GM12878 (cell line): ENCODE measurements around the gene MRM3. TPM values are rescaled to one million over a fixed set of nuclear protein-coding genes. Genes with fewer than 3 reads are reported as not detected.

Experiments
- ATAC-seq: fragments of 200-7000 bp; cut with Tn5 transposase; 3 replicates; pipeline ENCODE4 v1.9.1; 2020; ENCODE audit warnings: mild to moderate bottlenecking, moderate library complexity
- BruUV-seq: library from RNA; stranded (reverse); fragments of 400-500 nt; replicated peaks from 2 replicates; lab custom pipeline; 2021; lab: Mats Ljungman, UMichigan
- CTCF ChIA-PET: fragments of 300-600 bp; sonication (Branson Sonifier 250); formaldehyde crosslinking; extraction: SDS; loops from one replicate; lab custom pipeline; 2021; ENCODE audit warnings: inconsistent platforms; lab: Yijun Ruan, JAX
- POLR2A ChIA-PET: fragments of 350-600 bp; formaldehyde crosslinking; extraction: SDS; loops from one replicate; lab custom pipeline; 2021; ENCODE audit warnings: inconsistent platforms; lab: Charles Lee
- RAD21 ChIA-PET: fragments of 300-600 bp; sonication (Branson Sonifier 250); formaldehyde crosslinking; loops from one replicate; lab custom pipeline; 2023; ENCODE audit warnings: antibody characterized with exemption; ENCODE audit not compliant: unreplicated experiment; lab: Charles Lee
- SMC1A ChIA-PET: fragments of 300-600 bp; sonication (Branson Sonifier 250); formaldehyde crosslinking; loops from one replicate; lab custom pipeline; 2023; ENCODE audit not compliant: unreplicated experiment, uncharacterized antibody; lab: Charles Lee
- DNase-seq: peaks from one replicate; pipeline ENCODE4 v3.0.0-alpha.2; 2011; ENCODE audit warnings: low read depth, low spot score
- FAIRE-seq: peaks from 3 replicates; lab custom pipeline; 2011; peaks lifted over from hg19 to GRCh38; lab: Jason Lieb, UNC
- H2AFZ ChIP-seq: 2 replicates; pipeline ENCODE4 v1.6.0; 2011; ENCODE audit warnings: low read depth, low read length, control low read depth; ENCODE audit not compliant: control insufficient read depth
- H3K27ac ChIP-seq: 2 replicates; pipeline ENCODE4 v1.5.1; 2011; ENCODE audit warnings: control low read depth; ENCODE audit not compliant: control insufficient read depth, insufficient read depth
- H3K27me3 ChIP-seq, 2 experiments: replicated peaks in 1 of 2; 2 replicates each; pipeline versions ENCODE4 v1.6.0 to v1.6.1; 2011; ENCODE audit warnings: low read length in 1 of 2; ENCODE audit not compliant: control insufficient read depth in 2 of 2, insufficient read depth in 2 of 2
- H3K36me3 ChIP-seq, 2 experiments: 2 replicates each; pipeline ENCODE4 v1.5.1; 2011; ENCODE audit warnings: low read length in 1 of 2; ENCODE audit not compliant: control insufficient read depth in 2 of 2, insufficient read depth in 2 of 2
- H3K4me1 ChIP-seq: 2 replicates; pipeline ENCODE4 v1.6.1; 2011; ENCODE audit warnings: mild to moderate bottlenecking, low read length, moderate library complexity, mixed read lengths; ENCODE audit not compliant: control insufficient read depth, insufficient read depth
- H3K4me2 ChIP-seq: 2 replicates; pipeline ENCODE4 v1.6.0; 2011; ENCODE audit warnings: control low read depth; ENCODE audit not compliant: control insufficient read depth, insufficient read depth
- H3K4me3 ChIP-seq: fragments of 200-600 bp; sonication (generic); 2 replicates; pipeline ENCODE4 v1.5.1; 2016
- H3K79me2 ChIP-seq: 2 replicates; pipeline ENCODE4 v1.6.0; 2011; ENCODE audit warnings: low read length; ENCODE audit not compliant: control insufficient read depth, insufficient read depth
- H3K9ac ChIP-seq: 2 replicates; pipeline ENCODE4 v1.8.0; 2011; ENCODE audit warnings: low read length, control low read depth, mixed read lengths; ENCODE audit not compliant: control insufficient read depth, insufficient read depth
- H3K9me3 ChIP-seq: replicated peaks from 3 replicates; pipeline ENCODE4 v1.5.1; 2011; ENCODE audit warnings: mild to moderate bottlenecking, low read length; ENCODE audit not compliant: control insufficient read depth, insufficient read depth
- H4K20me1 ChIP-seq: 2 replicates; pipeline ENCODE4 v1.6.0; 2011; ENCODE audit not compliant: control insufficient read depth, insufficient read depth
- CHD2 ChIP-seq: IDR thresholded peaks from 2 replicates; pipeline ENCODE4 v1.6.1; 2011; ENCODE audit warnings: low read depth, low read length, improper control_type of control experiment, borderline replicate concordance
- DPF2 ChIP-seq: fragments of 450-650 bp; IDR thresholded peaks from 2 replicates; pipeline ENCODE4 v1.6.1; 2017; ENCODE audit warnings: mild to moderate bottlenecking
- ESRRA ChIP-seq: IDR thresholded peaks from 2 replicates; pipeline ENCODE4 v1.6.1; 2012; ENCODE audit warnings: mild to moderate bottlenecking, low read length, improper control_type of control experiment
- GABPA ChIP-seq: IDR thresholded peaks from 2 replicates; pipeline ENCODE4 v1.6.1; 2014; ENCODE audit warnings: antibody characterized with exemption, low read depth, mild to moderate bottlenecking, inconsistent platforms
- HCFC1 ChIP-seq: fragments of 150-350 bp; IDR thresholded peaks from 2 replicates; pipeline ENCODE4 v1.6.1; 2014; ENCODE audit warnings: low read length
- IRF3 ChIP-seq: fragments of 450-650 bp; IDR thresholded peaks from 2 replicates; pipeline ENCODE4 v1.6.1; 2014; ENCODE audit warnings: mild to moderate bottlenecking
- MYC ChIP-seq: IDR thresholded peaks from 2 replicates; pipeline ENCODE4 v1.6.1; 2011; ENCODE audit warnings: mild to moderate bottlenecking, low read length, moderate library complexity, inconsistent platforms; ENCODE audit not compliant: insufficient read depth, insufficient replicate concordance, insufficient read length, severe bottlenecking
- NR2C2 ChIP-seq: IDR thresholded peaks from 2 replicates; pipeline ENCODE4 v1.6.1; 2011; ENCODE audit warnings: borderline replicate concordance, low read depth; ENCODE audit not compliant: control insufficient read depth, insufficient read length
- POLR2AphosphoS5 ChIP-seq: IDR thresholded peaks from 2 replicates; pipeline ENCODE4 v1.6.1; 2011; ENCODE audit warnings: mild to moderate bottlenecking, low read length, inconsistent platforms
- RBBP5 ChIP-seq: fragments of 200-600 bp; sonication (generic); conservative IDR thresholded peaks from 2 replicates; pipeline ENCODE4 v1.6.1; 2016
- WRNIP1 ChIP-seq: IDR thresholded peaks from 2 replicates; pipeline ENCODE4 v1.6.1; 2011; ENCODE audit warnings: low read depth, low read length, improper control_type of control experiment, borderline replicate concordance
- ZNF687 ChIP-seq: fragments of 450-650 bp; IDR thresholded peaks from 2 replicates; pipeline ENCODE4 v1.6.1; 2017; ENCODE audit warnings: mild to moderate bottlenecking, moderate library complexity
- WGBS: methylation state at CpG from one replicate; pipeline ENCODE4 v1.1.6; 2016; ENCODE audit warnings: low lambda C conversion rate; ENCODE audit not compliant: insufficient replicate concordance, insufficient coverage; ENCODE audit errors: missing lambda C conversion rate; 5-methylcytosine and 5-hydroxymethylcytosine counted together
- in situ Hi-C: fragments of 300-500 bp; cut with MboI; formaldehyde crosslinking; loops from 9 replicates; pipeline ENCODE4 v1.14.3; 2018; ENCODE audit warnings: mixed read lengths
- intact Hi-C: fragments of 100-400 bp; cut with micrococcal nuclease; formaldehyde crosslinking; loops from one replicate; pipeline ENCODE4 v1.14.2; 2022; ENCODE audit not compliant: unreplicated experiment
- polyA plus RNA-seq, 11 experiments: library from polyadenylated mRNA; depleted of rRNA in 4 of 11; unstranded in 6 of 11; stranded (reverse) in 5 of 11; fragments of >200 nt; fragmentation: Nextera tagmentation in 4 of 11; fragmentation: Illumina TruSeq in 1 of 11; extraction: Ambion mirVana in 4 of 11; extraction: Trizol in 1 of 11; gene quantifications; 1 replicate in 1 of 11; 2 replicates in 10 of 11; pipeline versions ENCODE4 v1.2.1 to v1.2.3, GENCODE V29; 2011 to 2016; ENCODE audit warnings: inconsistent platforms in 2 of 11, missing spikeins in 2 of 11, low read depth in 1 of 11
- total RNA-seq, 4 experiments: library from RNA; depleted of rRNA in 3 of 4; stranded (reverse); fragments of >200 nt in 3 of 4; fragmentation: Illumina TruSeq in 1 of 4; extraction: Trizol in 1 of 4; gene quantifications; 2 replicates each; pipeline versions ENCODE4 v1.2.1 to v1.2.3, GENCODE V29; 2013 to 2021
- TF ChIP-seq, protein P1 (sequence below): fragments of 450-650 bp; IDR thresholded peaks from 2 replicates; pipeline ENCODE4 v1.6.1; 2017; ENCODE audit warnings: mild to moderate bottlenecking, low read depth, inconsistent platforms; ENCODE audit not compliant: poor library complexity, severe bottlenecking
- TF ChIP-seq, protein P2 (sequence below): fragments of 450-650 bp; formaldehyde crosslinking; IDR thresholded peaks from 2 replicates; pipeline ENCODE4 v1.4.0; 2020; ENCODE audit warnings: mild to moderate bottlenecking, moderate library complexity

MRM3 gene
- total and polyA plus RNA-seq, 10 of the 15 experiments (the other 5 are each of a cell fraction or from before 2014, with no cell fraction given) = 2.3 to 48.9 (median 26.6) TPM

GRCh38 chr17:744937-745336 lies 37.2 kb upstream of the MRM3 start:
- FAIRE-seq (no peak), ATAC-seq (no peak), DNase-seq (no peak)
- ChIA-PET SMC1A (no interaction called here), CTCF (interaction anchor here (1.1 kb wide), 1 partner anchor 14 kb away, joined by 3 read pairs; no protein-coding TSS in a partner anchor), POLR2A (no interaction called here), RAD21 (no interaction called here)
- no peak overlapping the region for H3K9ac ChIP-seq
- H4K20me1 ChIP-seq = no peaks in the 10 kb centered on the region
- no peak overlapping the region for H3K4me3 ChIP-seq
- 99% methylated on average over 9 of the region's 9 CpGs for WGBS
- H3K27me3 ChIP-seq = no peaks in the 10 kb centered on the region
- intact Hi-C loops = no loop called here
- no TSS peak for BruUV-seq
- no peak overlapping the region for H3K27ac ChIP-seq
- peaks cover 8% of the 10 kb centered on the region for H3K4me1 ChIP-seq
- peaks cover 23% of the 10 kb centered on the region for H3K79me2 ChIP-seq
- H3K9me3 ChIP-seq = peaks cover 3% of the 10 kb centered on the region; the same call in 1 of the 3 replicates
- peaks cover 32 to 46% of the 10 kb centered on the region in 2 experiments for H3K36me3 ChIP-seq
- no peak overlapping the region for H3K4me2 ChIP-seq
- no peak overlapping the region for H2AFZ ChIP-seq
- in situ Hi-C loops = no loop called here
- TF ChIP-seq POLR2AphosphoS5 (no peak), NR2C2 (no peak), GABPA (no peak), MYC (no peak), ESRRA (no peak), RBBP5 (no peak), CHD2 (no peak), WRNIP1 (no peak), DPF2 (no peak), ZNF687 (no peak), HCFC1 (no peak), IRF3 (no peak)
- TF ChIP-seq, protein P1, sequence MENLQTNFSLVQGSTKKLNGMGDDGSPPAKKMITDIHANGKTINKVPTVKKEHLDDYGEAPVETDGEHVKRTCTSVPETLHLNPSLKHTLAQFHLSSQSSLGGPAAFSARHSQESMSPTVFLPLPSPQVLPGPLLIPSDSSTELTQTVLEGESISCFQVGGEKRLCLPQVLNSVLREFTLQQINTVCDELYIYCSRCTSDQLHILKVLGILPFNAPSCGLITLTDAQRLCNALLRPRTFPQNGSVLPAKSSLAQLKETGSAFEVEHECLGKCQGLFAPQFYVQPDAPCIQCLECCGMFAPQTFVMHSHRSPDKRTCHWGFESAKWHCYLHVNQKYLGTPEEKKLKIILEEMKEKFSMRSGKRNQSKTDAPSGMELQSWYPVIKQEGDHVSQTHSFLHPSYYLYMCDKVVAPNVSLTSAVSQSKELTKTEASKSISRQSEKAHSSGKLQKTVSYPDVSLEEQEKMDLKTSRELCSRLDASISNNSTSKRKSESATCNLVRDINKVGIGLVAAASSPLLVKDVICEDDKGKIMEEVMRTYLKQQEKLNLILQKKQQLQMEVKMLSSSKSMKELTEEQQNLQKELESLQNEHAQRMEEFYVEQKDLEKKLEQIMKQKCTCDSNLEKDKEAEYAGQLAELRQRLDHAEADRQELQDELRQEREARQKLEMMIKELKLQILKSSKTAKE = no peak
- TF ChIP-seq, protein P2, sequence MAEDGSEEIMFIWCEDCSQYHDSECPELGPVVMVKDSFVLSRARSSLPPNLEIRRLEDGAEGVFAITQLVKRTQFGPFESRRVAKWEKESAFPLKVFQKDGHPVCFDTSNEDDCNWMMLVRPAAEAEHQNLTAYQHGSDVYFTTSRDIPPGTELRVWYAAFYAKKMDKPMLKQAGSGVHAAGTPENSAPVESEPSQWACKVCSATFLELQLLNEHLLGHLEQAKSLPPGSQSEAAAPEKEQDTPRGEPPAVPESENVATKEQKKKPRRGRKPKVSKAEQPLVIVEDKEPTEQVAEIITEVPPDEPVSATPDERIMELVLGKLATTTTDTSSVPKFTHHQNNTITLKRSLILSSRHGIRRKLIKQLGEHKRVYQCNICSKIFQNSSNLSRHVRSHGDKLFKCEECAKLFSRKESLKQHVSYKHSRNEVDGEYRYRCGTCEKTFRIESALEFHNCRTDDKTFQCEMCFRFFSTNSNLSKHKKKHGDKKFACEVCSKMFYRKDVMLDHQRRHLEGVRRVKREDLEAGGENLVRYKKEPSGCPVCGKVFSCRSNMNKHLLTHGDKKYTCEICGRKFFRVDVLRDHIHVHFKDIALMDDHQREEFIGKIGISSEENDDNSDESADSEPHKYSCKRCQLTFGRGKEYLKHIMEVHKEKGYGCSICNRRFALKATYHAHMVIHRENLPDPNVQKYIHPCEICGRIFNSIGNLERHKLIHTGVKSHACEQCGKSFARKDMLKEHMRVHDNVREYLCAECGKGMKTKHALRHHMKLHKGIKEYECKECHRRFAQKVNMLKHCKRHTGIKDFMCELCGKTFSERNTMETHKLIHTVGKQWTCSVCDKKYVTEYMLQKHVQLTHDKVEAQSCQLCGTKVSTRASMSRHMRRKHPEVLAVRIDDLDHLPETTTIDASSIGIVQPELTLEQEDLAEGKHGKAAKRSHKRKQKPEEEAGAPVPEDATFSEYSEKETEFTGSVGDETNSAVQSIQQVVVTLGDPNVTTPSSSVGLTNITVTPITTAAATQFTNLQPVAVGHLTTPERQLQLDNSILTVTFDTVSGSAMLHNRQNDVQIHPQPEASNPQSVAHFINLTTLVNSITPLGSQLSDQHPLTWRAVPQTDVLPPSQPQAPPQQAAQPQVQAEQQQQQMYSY (CRISPR knock-in tag) = no peak
